ENCODE measurements around the gene BPIFB2. TPM values are rescaled to one million over a fixed set of nuclear protein-coding genes. Genes with fewer than 3 reads are reported as not detected.

BPIFB2 gene
- polyA plus RNA-seq, 1 of the 3 experiments (the other 2 are of a cell fraction), result not detected

DNA sequence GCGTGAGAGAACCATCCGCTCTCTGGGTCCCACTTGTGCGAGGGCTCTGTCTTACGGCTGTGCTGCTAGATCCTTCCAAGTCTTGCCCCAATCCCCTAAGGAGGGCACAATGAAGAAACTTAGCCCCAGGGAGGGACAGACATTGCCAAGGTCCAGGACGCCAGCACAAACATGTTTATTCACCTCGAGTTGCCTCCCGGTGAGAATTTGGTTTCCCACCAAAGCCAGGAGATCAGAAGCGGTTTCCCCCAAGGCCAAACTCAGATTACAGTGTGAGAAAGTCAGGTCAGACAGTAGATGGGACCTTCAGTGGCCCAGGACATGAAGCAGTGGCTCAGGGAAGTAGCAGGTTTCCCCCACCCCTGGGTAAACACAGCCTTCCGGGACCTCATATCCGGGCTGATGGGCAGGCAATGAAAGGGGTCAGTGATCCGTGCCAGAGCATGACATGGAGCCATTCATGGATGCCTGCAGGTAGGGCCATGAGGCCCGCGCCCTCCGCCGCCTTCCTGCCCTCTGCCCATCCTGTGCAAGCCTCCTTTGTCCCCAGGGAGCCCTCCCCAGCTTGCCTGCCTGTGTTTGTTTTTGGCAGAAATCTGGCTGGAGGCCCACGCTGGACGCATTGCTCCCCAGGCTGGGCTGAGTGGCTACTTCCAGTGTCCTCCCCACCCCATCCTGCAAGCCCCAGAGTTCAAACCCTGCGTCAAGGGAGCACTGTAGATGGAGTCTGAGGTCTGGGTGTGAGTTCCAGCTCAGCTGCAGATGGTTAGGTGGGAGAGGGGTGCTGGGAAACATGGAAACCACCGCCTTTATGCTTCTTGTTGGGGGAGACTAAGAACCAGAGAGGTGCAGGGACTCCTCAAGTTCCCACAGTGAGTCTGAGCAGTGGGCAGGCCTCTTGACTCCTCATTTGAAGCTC is 2.0 kb downstream of the BPIFB2 start:
- no peaks in the 10 kb centered on the region for H3K79me2 ChIP-seq (ENCODE audit: insufficient read depth)
- H3K4me1 ChIP-seq (ENCODE audit: control insufficient read depth in 1 of 2, insufficient read depth in 2 of 2, low read depth in 1 of 2, low read length in 1 of 2), result no peaks in the 10 kb centered on the region
- no peak overlapping the region for H3K27ac ChIP-seq (ENCODE audit: low read depth in 2 of 2, low read length in 1 of 2)
- H3K27me3 ChIP-seq (ENCODE audit: insufficient read depth), result peaks cover 40% of the 10 kb centered on the region
- no peak overlapping the region for H2AFZ ChIP-seq (ENCODE audit: low read depth)
- CTCF ChIA-PET, result interaction anchor here (1.3 kb wide), 1 partner anchor 107 kb away, joined by 3 read pairs; no protein-coding TSS in a partner anchor
- no peak overlapping the region for H3K9ac ChIP-seq
- H4K20me1 ChIP-seq (ENCODE audit: insufficient read depth), result no peaks in the 10 kb centered on the region
- TF ChIP-seq SMC3 (IDR thresholded peaks at IDR 0.05; ENCODE audit: low read depth, low read length), result no peak
- TF ChIP-seq EP300 (IDR thresholded peaks at IDR 0.05; ENCODE audit: borderline replicate concordance in 1 of 2, low read depth in 1 of 2, low read length in 1 of 2), result no peak
- TF ChIP-seq FOXM1 (IDR thresholded peaks at IDR 0.05; ENCODE audit: low read depth), result no peak
- no peak for TF ChIP-seq NFIC (IDR thresholded peaks at IDR 0.05; ENCODE audit: borderline replicate concordance)
- no peak for TF ChIP-seq RXRA (IDR thresholded peaks at IDR 0.05; ENCODE audit: borderline replicate concordance, low read depth)
- TF ChIP-seq TEAD4 (IDR thresholded peaks at IDR 0.05; ENCODE audit: borderline replicate concordance, insufficient read depth), result no peak
- no peak for TF ChIP-seq TCF12 (IDR thresholded peaks at IDR 0.05)
- no peak for TF ChIP-seq FOXJ3 (CRISPR knock-in tag; IDR thresholded peaks at IDR 0.05)
- no peak for TF ChIP-seq MXI1 (IDR thresholded peaks at IDR 0.05; ENCODE audit: low read depth, low read length)
- no peaks in the 10 kb centered on the region for H3F3A ChIP-seq (replicated peaks; ENCODE audit: insufficient read depth)
- no peak overlapping the region for H3K4me2 ChIP-seq
- no peak for DNase-seq
- POLR2A ChIA-PET, result no interaction called here
- no peaks in the 10 kb centered on the region for H3K9me3 ChIP-seq
- 8% methylated on average over 5 of the region's 19 CpGs for WGBS (ENCODE audit: low lambda C conversion rate)
- H3K4me3 ChIP-seq (ENCODE audit: low read depth in 2 of 2, low read length in 1 of 2), result no peak overlapping the region
- H3K9me2 ChIP-seq, result no peaks in the 10 kb centered on the region
- H3K36me3 ChIP-seq (replicated peaks in 1 of 2; ENCODE audit: control insufficient read depth in 1 of 2, insufficient read depth in 2 of 2, low read length in 1 of 2), result no peaks in the 10 kb centered on the region

DNA sequence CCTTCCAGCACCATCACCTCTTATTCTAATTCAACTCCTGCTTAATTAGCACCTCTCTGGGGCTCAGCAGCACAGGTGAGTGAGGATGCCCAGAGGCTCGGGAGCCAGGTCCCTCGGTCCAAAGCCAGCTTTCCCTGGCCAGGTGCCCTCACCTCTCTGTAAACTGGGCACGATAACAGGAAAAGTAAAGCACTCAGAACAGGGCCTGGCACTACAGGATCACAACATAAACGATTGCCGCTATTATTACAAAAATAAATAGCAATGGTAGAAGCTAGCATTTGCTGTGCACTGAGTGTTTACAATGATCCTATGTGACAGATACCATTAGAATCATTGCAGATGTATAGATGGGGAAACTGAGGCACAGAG is 2.6 kb downstream of the BPIFB2 start:
- H3K9me2 ChIP-seq, result no peaks in the 10 kb centered on the region
- H3K4me2 ChIP-seq, result no peak overlapping the region
- H3K9ac ChIP-seq, result no peak overlapping the region
- H3K79me2 ChIP-seq (ENCODE audit: insufficient read depth), result no peaks in the 10 kb centered on the region
- CTCF ChIA-PET, result no interaction called here
- WGBS (ENCODE audit: low lambda C conversion rate), result 22% methylated on average over 5 of the region's 5 CpGs
- H3K4me1 ChIP-seq (ENCODE audit: control insufficient read depth in 1 of 2, insufficient read depth in 2 of 2, low read depth in 1 of 2, low read length in 1 of 2), result no peaks in the 10 kb centered on the region
- no peaks in the 10 kb centered on the region for H3K36me3 ChIP-seq (replicated peaks in 1 of 2; ENCODE audit: control insufficient read depth in 1 of 2, insufficient read depth in 2 of 2, low read length in 1 of 2)
- H3F3A ChIP-seq (replicated peaks; ENCODE audit: insufficient read depth), result no peaks in the 10 kb centered on the region
- no peak overlapping the region for H3K4me3 ChIP-seq (ENCODE audit: low read depth in 2 of 2, low read length in 1 of 2)
- POLR2A ChIA-PET, result no interaction called here
- H3K27me3 ChIP-seq (ENCODE audit: insufficient read depth), result peaks cover 46% of the 10 kb centered on the region
- no peak overlapping the region for H2AFZ ChIP-seq (ENCODE audit: low read depth)
- H4K20me1 ChIP-seq (ENCODE audit: insufficient read depth), result no peaks in the 10 kb centered on the region
- no peaks in the 10 kb centered on the region for H3K9me3 ChIP-seq
- no peak for DNase-seq
- no peak overlapping the region for H3K27ac ChIP-seq (ENCODE audit: low read depth in 2 of 2, low read length in 1 of 2)
- no peak for TF ChIP-seq FOXM1 (IDR thresholded peaks at IDR 0.05; ENCODE audit: low read depth)
- TF ChIP-seq SMC3 (IDR thresholded peaks at IDR 0.05; ENCODE audit: low read depth, low read length), result no peak
- TF ChIP-seq TCF12 (IDR thresholded peaks at IDR 0.05), result no peak
- TF ChIP-seq GATA2 (CRISPR knock-in tag; IDR thresholded peaks at IDR 0.05), result no peak
- TF ChIP-seq MXI1 (IDR thresholded peaks at IDR 0.05; ENCODE audit: low read depth, low read length), result no peak
- TF ChIP-seq, protein P1, sequence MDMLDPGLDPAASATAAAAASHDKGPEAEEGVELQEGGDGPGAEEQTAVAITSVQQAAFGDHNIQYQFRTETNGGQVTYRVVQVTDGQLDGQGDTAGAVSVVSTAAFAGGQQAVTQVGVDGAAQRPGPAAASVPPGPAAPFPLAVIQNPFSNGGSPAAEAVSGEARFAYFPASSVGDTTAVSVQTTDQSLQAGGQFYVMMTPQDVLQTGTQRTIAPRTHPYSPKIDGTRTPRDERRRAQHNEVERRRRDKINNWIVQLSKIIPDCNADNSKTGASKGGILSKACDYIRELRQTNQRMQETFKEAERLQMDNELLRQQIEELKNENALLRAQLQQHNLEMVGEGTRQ (IDR thresholded peaks at IDR 0.05; ENCODE audit: borderline replicate concordance, low read depth, low read length), result no peak
- no peak for TF ChIP-seq RFX5 (IDR thresholded peaks at IDR 0.05; ENCODE audit: low read length)
- no peak for TF ChIP-seq RXRA (IDR thresholded peaks at IDR 0.05; ENCODE audit: borderline replicate concordance, low read depth)
- TF ChIP-seq, protein P2, sequence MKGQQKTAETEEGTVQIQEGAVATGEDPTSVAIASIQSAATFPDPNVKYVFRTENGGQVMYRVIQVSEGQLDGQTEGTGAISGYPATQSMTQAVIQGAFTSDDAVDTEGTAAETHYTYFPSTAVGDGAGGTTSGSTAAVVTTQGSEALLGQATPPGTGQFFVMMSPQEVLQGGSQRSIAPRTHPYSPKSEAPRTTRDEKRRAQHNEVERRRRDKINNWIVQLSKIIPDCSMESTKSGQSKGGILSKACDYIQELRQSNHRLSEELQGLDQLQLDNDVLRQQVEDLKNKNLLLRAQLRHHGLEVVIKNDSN (IDR thresholded peaks at IDR 0.05; ENCODE audit: borderline replicate concordance, low read depth), result no peak
- TF ChIP-seq, protein P3, sequence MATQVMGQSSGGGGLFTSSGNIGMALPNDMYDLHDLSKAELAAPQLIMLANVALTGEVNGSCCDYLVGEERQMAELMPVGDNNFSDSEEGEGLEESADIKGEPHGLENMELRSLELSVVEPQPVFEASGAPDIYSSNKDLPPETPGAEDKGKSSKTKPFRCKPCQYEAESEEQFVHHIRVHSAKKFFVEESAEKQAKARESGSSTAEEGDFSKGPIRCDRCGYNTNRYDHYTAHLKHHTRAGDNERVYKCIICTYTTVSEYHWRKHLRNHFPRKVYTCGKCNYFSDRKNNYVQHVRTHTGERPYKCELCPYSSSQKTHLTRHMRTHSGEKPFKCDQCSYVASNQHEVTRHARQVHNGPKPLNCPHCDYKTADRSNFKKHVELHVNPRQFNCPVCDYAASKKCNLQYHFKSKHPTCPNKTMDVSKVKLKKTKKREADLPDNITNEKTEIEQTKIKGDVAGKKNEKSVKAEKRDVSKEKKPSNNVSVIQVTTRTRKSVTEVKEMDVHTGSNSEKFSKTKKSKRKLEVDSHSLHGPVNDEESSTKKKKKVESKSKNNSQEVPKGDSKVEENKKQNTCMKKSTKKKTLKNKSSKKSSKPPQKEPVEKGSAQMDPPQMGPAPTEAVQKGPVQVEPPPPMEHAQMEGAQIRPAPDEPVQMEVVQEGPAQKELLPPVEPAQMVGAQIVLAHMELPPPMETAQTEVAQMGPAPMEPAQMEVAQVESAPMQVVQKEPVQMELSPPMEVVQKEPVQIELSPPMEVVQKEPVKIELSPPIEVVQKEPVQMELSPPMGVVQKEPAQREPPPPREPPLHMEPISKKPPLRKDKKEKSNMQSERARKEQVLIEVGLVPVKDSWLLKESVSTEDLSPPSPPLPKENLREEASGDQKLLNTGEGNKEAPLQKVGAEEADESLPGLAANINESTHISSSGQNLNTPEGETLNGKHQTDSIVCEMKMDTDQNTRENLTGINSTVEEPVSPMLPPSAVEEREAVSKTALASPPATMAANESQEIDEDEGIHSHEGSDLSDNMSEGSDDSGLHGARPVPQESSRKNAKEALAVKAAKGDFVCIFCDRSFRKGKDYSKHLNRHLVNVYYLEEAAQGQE (IDR thresholded peaks at IDR 0.05; ENCODE audit: low read depth, low read length), result no peak
- no peak for TF ChIP-seq GABPA (IDR thresholded peaks at IDR 0.05; ENCODE audit: low read depth)
- TF ChIP-seq, protein P4, sequence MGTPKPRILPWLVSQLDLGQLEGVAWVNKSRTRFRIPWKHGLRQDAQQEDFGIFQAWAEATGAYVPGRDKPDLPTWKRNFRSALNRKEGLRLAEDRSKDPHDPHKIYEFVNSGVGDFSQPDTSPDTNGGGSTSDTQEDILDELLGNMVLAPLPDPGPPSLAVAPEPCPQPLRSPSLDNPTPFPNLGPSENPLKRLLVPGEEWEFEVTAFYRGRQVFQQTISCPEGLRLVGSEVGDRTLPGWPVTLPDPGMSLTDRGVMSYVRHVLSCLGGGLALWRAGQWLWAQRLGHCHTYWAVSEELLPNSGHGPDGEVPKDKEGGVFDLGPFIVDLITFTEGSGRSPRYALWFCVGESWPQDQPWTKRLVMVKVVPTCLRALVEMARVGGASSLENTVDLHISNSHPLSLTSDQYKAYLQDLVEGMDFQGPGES (IDR thresholded peaks at IDR 0.05; ENCODE audit: low read depth, low read length), result no peak
- no peak for TF ChIP-seq FOXJ3 (CRISPR knock-in tag; IDR thresholded peaks at IDR 0.05)
- TF ChIP-seq FOSL2 (IDR thresholded peaks at IDR 0.05; ENCODE audit: borderline replicate concordance, low read depth), result no peak
- no peak for TF ChIP-seq POLR2AphosphoS5 (IDR thresholded peaks at IDR 0.05; ENCODE audit: low read depth, low read length)
- TF ChIP-seq EZH2phosphoT487 (IDR thresholded peaks at IDR 0.05; ENCODE audit: borderline replicate concordance, low read depth), result no peak
- no peak for TF ChIP-seq SIN3A (IDR thresholded peaks at IDR 0.05; ENCODE audit: borderline replicate concordance, low read depth, low read length)

All from SK-N-SH (cell line).